OCI-LY1 (cell line): ENCODE data around the gene N4BP2L2.

Source experiments
- CTCF ChIP-seq: fragments of 200-600 bp; sonication (generic), shearing (Covaris generic); IDR thresholded peaks from 2 replicates; pipeline ENCODE4 v1.5.1; 2017; ENCODE audit warnings: mild to moderate bottlenecking, antibody characterized with exemption, low read length, moderate library complexity, mixed read lengths
- EZH2 ChIP-seq: fragments of 200-600 bp; sonication (generic), shearing (Covaris generic); IDR thresholded peaks from 2 replicates; pipeline ENCODE4 v1.8.0; 2017; ENCODE audit warnings: borderline replicate concordance, mixed run types, mild to moderate bottlenecking, antibody characterized with exemption, low read length, moderate library complexity, mixed read lengths

GRCh38 chr13:32528358-32528757 lies 10.2 kb downstream of the N4BP2L2 start:
- TF ChIP-seq CTCF (no peak), EZH2 (no peak)
